Spleen (tissue), 7 donors: ENCODE results near the gene PANK1.

Experiments
- POLR2A ChIP-seq, 3 donors: fragments of 450-650 bp; IDR thresholded peaks; one replicate each; pipeline ENCODE4 v1.5.1; 2017; ENCODE audit warnings: antibody characterized with exemption in 3 of 3, mild to moderate bottlenecking in 1 of 3
- POLR2AphosphoS5 ChIP-seq, 3 donors: sonication (generic); formaldehyde crosslinking; IDR thresholded peaks; one replicate each; pipeline ENCODE4 v1.5.1; 2017; ENCODE audit warnings: antibody characterized with exemption in 3 of 3
- TF ChIP-seq, protein P1 (sequence below), 11 experiments: fragments of 200-600 bp in 7 of 11; fragments of 450-650 bp in 4 of 11; sonication (generic) in 4 of 11; IDR thresholded peaks in 8 of 11; conservative IDR thresholded peaks in 3 of 11; 1 replicate in 7 of 11; 2 replicates in 4 of 11; pipeline versions ENCODE4 v1.4.0 to v1.8.0; 2016 to 2021; ENCODE audit warnings: antibody characterized with exemption in 11 of 11, inconsistent platforms in 4 of 11, mild to moderate bottlenecking in 1 of 11
- donor health status: DM: no; HTN: no; CAD: no; lungs with moderate emphysema.
- donor health status: DM: no; HTN: no; CAD: no.
- donor health status: DM: no; HTN: no; CAD: no.

DNA sequence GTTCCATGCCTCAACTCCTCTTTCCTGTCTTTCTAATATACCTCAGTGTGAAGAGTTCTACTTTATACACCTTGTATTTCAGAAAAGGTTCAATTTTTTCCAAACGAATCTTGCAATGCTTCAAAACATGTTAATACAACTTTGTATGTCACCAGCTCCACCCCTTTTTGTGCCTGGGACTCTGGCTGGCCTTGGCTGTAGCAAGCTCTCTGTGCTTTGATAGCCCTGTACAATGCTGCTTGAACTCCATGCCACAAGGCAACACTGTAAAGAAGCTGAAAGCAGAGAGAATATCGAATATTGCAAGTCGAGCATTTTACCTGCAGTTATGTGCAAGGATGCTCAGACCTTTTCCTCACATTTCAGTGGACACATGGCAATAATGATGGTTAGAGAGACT, 52.5 kb downstream of the PANK1 start:
- TF ChIP-seq, protein P1, sequence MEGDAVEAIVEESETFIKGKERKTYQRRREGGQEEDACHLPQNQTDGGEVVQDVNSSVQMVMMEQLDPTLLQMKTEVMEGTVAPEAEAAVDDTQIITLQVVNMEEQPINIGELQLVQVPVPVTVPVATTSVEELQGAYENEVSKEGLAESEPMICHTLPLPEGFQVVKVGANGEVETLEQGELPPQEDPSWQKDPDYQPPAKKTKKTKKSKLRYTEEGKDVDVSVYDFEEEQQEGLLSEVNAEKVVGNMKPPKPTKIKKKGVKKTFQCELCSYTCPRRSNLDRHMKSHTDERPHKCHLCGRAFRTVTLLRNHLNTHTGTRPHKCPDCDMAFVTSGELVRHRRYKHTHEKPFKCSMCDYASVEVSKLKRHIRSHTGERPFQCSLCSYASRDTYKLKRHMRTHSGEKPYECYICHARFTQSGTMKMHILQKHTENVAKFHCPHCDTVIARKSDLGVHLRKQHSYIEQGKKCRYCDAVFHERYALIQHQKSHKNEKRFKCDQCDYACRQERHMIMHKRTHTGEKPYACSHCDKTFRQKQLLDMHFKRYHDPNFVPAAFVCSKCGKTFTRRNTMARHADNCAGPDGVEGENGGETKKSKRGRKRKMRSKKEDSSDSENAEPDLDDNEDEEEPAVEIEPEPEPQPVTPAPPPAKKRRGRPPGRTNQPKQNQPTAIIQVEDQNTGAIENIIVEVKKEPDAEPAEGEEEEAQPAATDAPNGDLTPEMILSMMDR (IDR thresholded peaks at IDR 0.05 in 8 of 11, conservative IDR thresholded peaks at IDR 0.05 in 3 of 11): no peak
- TF ChIP-seq POLR2A (IDR thresholded peaks at IDR 0.05): no peak
- TF ChIP-seq POLR2AphosphoS5 (IDR thresholded peaks at IDR 0.05): no peak
